ENCODE measurements around the gene ATG101. TPM values are rescaled to one million over a fixed set of nuclear protein-coding genes. Genes with fewer than 3 reads are reported as not detected.

The ATG101 gene
- total RNA-seq, 4 donors from 2014 or later, result 23.3 to 49.4 (median 37.3) TPM

GRCh38 chr12:52046859-52047258, 22.9 kb upstream of the ATG101 start:
- no peak for ATAC-seq
- H3K27me3 ChIP-seq, result no peaks in the 10 kb centered on the region
- H3K27ac ChIP-seq, result peak overlapping the region; percentile 90 to 98 (median 94)
- peaks cover 59 to 69% of the 10 kb centered on the region in 2 donors for H3K4me1 ChIP-seq
- DNase-seq, result no peak
- no peaks in the 10 kb centered on the region for H3K36me3 ChIP-seq
- peak overlapping the region in 1 of 4 donors; percentile 74 for H3K4me3 ChIP-seq
- intact Hi-C loops (cut with DNase I; ENCODE audit: low total_unique reads) (no loop called here), in situ Hi-C loops (cut with MboI; ENCODE audit: low sequenced_read_pairs in 4 of 4) (no loop called here)
- TF ChIP-seq POLR2A (IDR thresholded peaks at IDR 0.05) (no peak), CTCF (IDR thresholded peaks at IDR 0.05 in 4 of 5, conservative IDR thresholded peaks at IDR 0.05 in 1 of 5) (no peak)
- H3K9me3 ChIP-seq, result no peaks in the 10 kb centered on the region

GRCh38 chr12:52049286-52049685, 20.5 kb upstream of the ATG101 start:
- Histone ChIP-seq H3K9me3 (no peaks in the 10 kb centered on the region), H3K36me3 (peaks cover 0 to 2% of the 10 kb centered on the region in 2 donors), H3K4me1 (peaks cover 52 to 54% of the 10 kb centered on the region in 2 donors), H3K4me3 (peak overlapping the region in 2 of 4 donors; percentile 66 to 81), H3K27ac (peak overlapping the region; percentile 90 to 98 (median 94)), H3K27me3 (no peaks in the 10 kb centered on the region)
- intact Hi-C loops (cut with DNase I; ENCODE audit: low total_unique reads) (no loop called here), in situ Hi-C loops (cut with MboI; ENCODE audit: low sequenced_read_pairs in 4 of 4) (no loop called here)
- DNase-seq (no peak), ATAC-seq (no peak)
- no peak for TF ChIP-seq CTCF (IDR thresholded peaks at IDR 0.05 in 4 of 5, conservative IDR thresholded peaks at IDR 0.05 in 1 of 5)
- TF ChIP-seq POLR2A (IDR thresholded peaks at IDR 0.05), result no peak

GRCh38 chr12:52049688-52050087, 20.1 kb upstream of the ATG101 start:
- in situ Hi-C loops (cut with MboI; ENCODE audit: low sequenced_read_pairs in 4 of 4) (no loop called here), intact Hi-C loops (cut with DNase I; ENCODE audit: low total_unique reads) (no loop called here)

GRCh38 chr12:52050116-52050757, 19.5 kb upstream of the ATG101 start:
- no peak for DNase-seq
- Histone ChIP-seq H3K9me3 (no peaks in the 10 kb centered on the region), H3K36me3 (peaks cover 0 to 12% of the 10 kb centered on the region in 2 donors), H3K27me3 (no peaks in the 10 kb centered on the region), H3K4me3 (peak overlapping the region; percentile 50 to 81 (median 68)), H3K27ac (peak overlapping the region; percentile 90 to 98 (median 94)), H3K4me1 (peaks cover 48 to 53% of the 10 kb centered on the region in 2 donors)
- intact Hi-C loops (cut with DNase I; ENCODE audit: low total_unique reads), result no loop called here
- in situ Hi-C loops (cut with MboI; ENCODE audit: low sequenced_read_pairs in 4 of 4), result no loop called here
- TF ChIP-seq CTCF (IDR thresholded peaks at IDR 0.05 in 4 of 5, conservative IDR thresholded peaks at IDR 0.05 in 1 of 5), result peak in 1 of 5 experiments; percentile 7
- no peak for TF ChIP-seq POLR2A (IDR thresholded peaks at IDR 0.05)
- peak; percentile 21 to 30 for ATAC-seq

More at GRCh38 chr12:52049688-52050087, 20.1 kb upstream of the ATG101 start:
- H3K36me3 ChIP-seq, result peaks cover 0 to 6% of the 10 kb centered on the region in 2 donors
- H3K27ac ChIP-seq, result peak overlapping the region; percentile 90 to 98 (median 94)
- no peak for TF ChIP-seq POLR2A (IDR thresholded peaks at IDR 0.05)
- no peak for TF ChIP-seq CTCF (IDR thresholded peaks at IDR 0.05 in 4 of 5, conservative IDR thresholded peaks at IDR 0.05 in 1 of 5)
- H3K9me3 ChIP-seq, result no peaks in the 10 kb centered on the region
- no peak for ATAC-seq
- peaks cover 52 to 54% of the 10 kb centered on the region in 2 donors for H3K4me1 ChIP-seq
- DNase-seq, result no peak
- H3K4me3 ChIP-seq, result peak overlapping the region in 3 of 4 donors; percentile 66 to 81 (median 69)
- no peaks in the 10 kb centered on the region for H3K27me3 ChIP-seq
